WI38 (cell line): ENCODE data around the gene SYT9.

Experiments used
- H3K4me3 ChIP-seq: 2 replicates; pipeline ENCODE4 v1.5.1; 2011; ENCODE audit warnings: low read depth, mild to moderate bottlenecking, control low read depth, low read length
- TF ChIP-seq, protein P1 (sequence below): IDR thresholded peaks from 2 replicates; pipeline ENCODE4 v1.5.1; 2012; ENCODE audit warnings: low read depth, mild to moderate bottlenecking, control low read depth, low read length

The SYT9 gene

GRCh38 chr11:7251836-7252682, at the start of gene SYT9:
SYT9 (plus strand) TSS chr11:7251904; CDS start chr11:7252187, 283 bp downstream.
- TF ChIP-seq, protein P1, sequence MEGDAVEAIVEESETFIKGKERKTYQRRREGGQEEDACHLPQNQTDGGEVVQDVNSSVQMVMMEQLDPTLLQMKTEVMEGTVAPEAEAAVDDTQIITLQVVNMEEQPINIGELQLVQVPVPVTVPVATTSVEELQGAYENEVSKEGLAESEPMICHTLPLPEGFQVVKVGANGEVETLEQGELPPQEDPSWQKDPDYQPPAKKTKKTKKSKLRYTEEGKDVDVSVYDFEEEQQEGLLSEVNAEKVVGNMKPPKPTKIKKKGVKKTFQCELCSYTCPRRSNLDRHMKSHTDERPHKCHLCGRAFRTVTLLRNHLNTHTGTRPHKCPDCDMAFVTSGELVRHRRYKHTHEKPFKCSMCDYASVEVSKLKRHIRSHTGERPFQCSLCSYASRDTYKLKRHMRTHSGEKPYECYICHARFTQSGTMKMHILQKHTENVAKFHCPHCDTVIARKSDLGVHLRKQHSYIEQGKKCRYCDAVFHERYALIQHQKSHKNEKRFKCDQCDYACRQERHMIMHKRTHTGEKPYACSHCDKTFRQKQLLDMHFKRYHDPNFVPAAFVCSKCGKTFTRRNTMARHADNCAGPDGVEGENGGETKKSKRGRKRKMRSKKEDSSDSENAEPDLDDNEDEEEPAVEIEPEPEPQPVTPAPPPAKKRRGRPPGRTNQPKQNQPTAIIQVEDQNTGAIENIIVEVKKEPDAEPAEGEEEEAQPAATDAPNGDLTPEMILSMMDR = no peak
- no peak within 1 kb of the TSS for H3K4me3 ChIP-seq

- H3K4me3 ChIP-seq = no peak overlapping the region
Measured at GRCh38 chr11:7202412-7202811, 49.3 kb upstream of the SYT9 start.

DNA sequence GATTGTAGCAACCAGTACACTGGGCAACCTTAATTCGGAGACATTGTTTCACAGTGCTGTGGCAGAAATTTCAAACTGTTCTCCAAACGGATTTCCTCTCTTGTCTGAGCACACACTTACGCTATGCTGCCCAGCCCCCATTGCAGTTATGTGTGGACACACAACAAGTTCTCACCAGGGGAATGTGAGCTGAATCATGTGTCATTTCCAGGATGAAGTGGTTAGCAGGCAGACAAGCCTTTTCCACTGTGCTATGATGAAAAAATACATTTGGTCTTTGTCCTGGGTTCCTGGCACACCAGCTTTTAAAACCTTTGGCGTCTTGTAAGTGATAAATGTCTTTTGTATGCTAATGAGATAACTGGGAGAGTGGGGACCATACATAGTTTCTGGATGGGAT, 46.9 kb upstream of the SYT9 start:
- no peak overlapping the region for H3K4me3 ChIP-seq
- TF ChIP-seq, protein P1 = no peak

More at GRCh38 chr11:7202412-7202811, 49.3 kb upstream of the SYT9 start:
- TF ChIP-seq, protein P1 = no peak

- TF ChIP-seq, protein P1 = no peak
- no peak overlapping the region for H3K4me3 ChIP-seq
Measured at GRCh38 chr11:7208391-7208790, 43.3 kb upstream of the SYT9 start.

GRCh38 chr11:7219491-7219890, 32.2 kb upstream of the SYT9 start:
- TF ChIP-seq, protein P1 = no peak
- H3K4me3 ChIP-seq = no peak overlapping the region

DNA sequence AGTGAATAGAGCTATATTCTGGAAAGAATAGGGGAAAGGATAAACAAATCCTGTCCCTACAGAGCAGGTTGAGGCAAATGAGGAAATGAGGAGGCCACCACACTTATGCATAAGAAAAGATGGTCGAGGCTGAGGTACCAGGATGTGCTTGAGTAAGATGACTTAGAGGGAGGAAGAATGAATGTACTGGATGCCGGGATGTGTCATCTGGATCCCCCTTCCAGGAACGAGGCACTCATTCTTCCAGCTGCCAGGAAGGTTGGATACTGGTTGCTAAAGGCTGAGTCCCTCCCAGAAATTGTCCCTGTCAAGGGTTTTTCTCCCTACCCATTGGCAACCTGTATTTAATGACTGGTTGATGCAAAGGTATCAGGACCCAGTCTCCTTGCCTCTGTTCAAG, 31.1 kb upstream of the SYT9 start:
- no peak overlapping the region for H3K4me3 ChIP-seq
- TF ChIP-seq, protein P1 = no peak

- TF ChIP-seq, protein P1 = no peak
Measured at GRCh38 chr11:7222619-7223018, 29.1 kb upstream of the SYT9 start.

More at GRCh38 chr11:7222619-7223018, 29.1 kb upstream of the SYT9 start:
- no peak overlapping the region for H3K4me3 ChIP-seq
